Transverse colon (tissue), 4 donors: ENCODE measurements around the gene CACNA2D1.

Experiments
- CTCF ChIP-seq, 5 experiments: fragments of 200-600 bp in 3 of 5; fragments of 450-650 bp in 2 of 5; sonication (generic) in 3 of 5; IDR thresholded peaks; 1 replicate in 2 of 5; 2 replicates in 3 of 5; pipeline ENCODE4 v1.5.1; 2016 to 2017; ENCODE audit warnings: antibody characterized with exemption in 5 of 5, inconsistent platforms in 3 of 5, mild to moderate bottlenecking in 2 of 5, moderate library complexity in 1 of 5
- POLR2AphosphoS5 ChIP-seq, 3 donors: sonication (generic); formaldehyde crosslinking; IDR thresholded peaks; one replicate each; pipeline ENCODE4 v1.6.1; 2016; ENCODE audit warnings: antibody characterized with exemption in 3 of 3

- TF ChIP-seq CTCF (IDR thresholded peaks at IDR 0.05) (no peak), POLR2AphosphoS5 (IDR thresholded peaks at IDR 0.05) (no peak)
Measured at GRCh38 chr7:82373926-82374635, 69.5 kb downstream of the CACNA2D1 start.
